ENCODE measurements around the gene GAST.

Gene GAST

DNA sequence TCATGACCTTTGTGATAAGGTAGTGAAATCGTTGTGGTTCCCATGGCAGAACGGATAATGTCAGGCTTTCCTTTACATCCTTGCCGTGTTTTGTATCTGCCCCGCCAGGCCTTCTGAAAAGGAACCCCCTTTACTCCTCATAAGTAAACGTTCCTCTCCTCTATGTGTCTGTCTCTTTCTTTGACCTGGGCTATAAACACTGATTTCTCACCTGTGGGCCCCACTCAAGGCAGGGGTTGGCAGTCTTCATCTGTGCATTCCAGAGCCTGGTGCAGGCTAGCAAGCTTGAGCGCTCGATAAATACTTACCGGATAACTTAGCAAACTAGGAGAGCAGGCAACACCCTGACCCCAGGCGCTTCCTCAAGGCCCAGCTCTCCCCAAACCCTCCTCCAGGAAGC is 29.6 kb downstream of the GAST start:
- no peak for DNase-seq (ENCODE audit: low read depth)

GRCh38 chr17:41748275-41748674 is 36.1 kb downstream of the GAST start:
- DNase-seq (ENCODE audit: low read depth): no peak

- no peak for DNase-seq (ENCODE audit: low read depth)
Observed at GRCh38 chr17:41750862-41751261, 38.7 kb downstream of the GAST start.

- no peak for DNase-seq (ENCODE audit: low read depth)
Observed at GRCh38 chr17:41751288-41751687, 39.2 kb downstream of the GAST start.

DNA sequence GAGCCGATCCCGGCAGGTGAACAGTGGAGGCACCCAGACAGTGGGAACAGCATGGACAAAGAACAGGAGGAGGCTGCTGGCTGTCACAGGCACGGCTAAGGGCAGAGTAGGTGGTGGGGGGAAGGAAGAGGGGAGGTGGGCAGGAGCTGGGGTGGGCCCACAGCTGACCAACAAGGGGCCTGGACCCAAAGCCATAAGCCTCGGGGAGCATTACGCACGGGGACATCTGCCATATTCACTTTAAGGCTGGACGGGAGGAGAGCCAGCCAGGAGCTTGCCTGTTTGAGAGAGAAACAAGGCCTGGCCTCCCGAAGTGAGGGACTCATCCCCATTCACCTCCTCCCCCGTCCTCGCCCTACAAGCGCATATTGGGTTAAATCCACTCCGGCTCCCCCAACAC is 41.9 kb downstream of the GAST start:
- no peak for DNase-seq (ENCODE audit: low read depth)

- no peak for DNase-seq (ENCODE audit: low read depth)
Observed at GRCh38 chr17:41758601-41759000, 46.5 kb downstream of the GAST start.

- no peak for DNase-seq (ENCODE audit: low read depth)
Observed at GRCh38 chr17:41760878-41761277, 48.7 kb downstream of the GAST start.

- DNase-seq (ENCODE audit: low read depth): no peak
Observed at GRCh38 chr17:41762391-41762790, 50.3 kb downstream of the GAST start.

GRCh38 chr17:41762841-41763240 is 50.7 kb downstream of the GAST start:
- no peak for DNase-seq (ENCODE audit: low read depth)

DNA sequence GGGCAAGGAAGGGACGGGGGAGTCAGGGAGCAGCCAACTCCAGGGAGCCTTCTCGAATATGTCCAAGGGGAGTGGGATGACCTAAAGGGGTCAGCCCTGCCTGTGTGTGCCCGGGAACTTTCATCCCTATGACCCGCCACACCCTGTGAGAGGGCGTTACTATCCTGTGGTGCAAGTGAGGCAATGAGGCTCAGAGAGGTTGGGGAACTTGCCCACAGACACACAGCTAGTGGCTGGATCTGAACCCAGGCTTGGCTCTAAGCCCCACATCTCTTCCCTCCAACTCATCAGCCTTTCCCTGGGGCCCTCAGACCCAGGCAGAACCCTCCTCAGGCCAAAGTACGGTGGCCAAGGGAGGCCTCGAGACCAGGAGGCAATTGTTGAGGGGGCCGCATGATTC is 51.2 kb downstream of the GAST start:
- no peak for DNase-seq (ENCODE audit: low read depth)
